Activated naive CD4-positive, alpha-beta T cell treated with anti-CD3 and anti-CD28 coated beads, Interleukin-2, amount 50 U/mL, for 72 hours (primary cell): ENCODE data around the gene TMEM11. TPM values are rescaled to one million over a fixed set of nuclear protein-coding genes. Genes with fewer than 3 reads are reported as not detected.
A peak's percentile ranks its signal among the peaks of the same experiment; 100 is the strongest.

Experiments
- ATAC-seq, 2 donors: fragments of 150-1000 bp; cut with Tn5 transposase; 2 replicates each; pipeline ENCODE4 v1.10.0; 2021; ENCODE audit warnings: mild to moderate bottlenecking in 2 of 2, moderate library complexity in 2 of 2
- DNase-seq, 2 donors: peaks; one replicate each; pipeline ENCODE4 v3.0.0; 2021 to 2022; ENCODE audit warnings: low spot score in 2 of 2
- H3K27ac Mint-ChIP-seq, 2 donors: one replicate each; pipeline ENCODE4 v1.8.0; 2022; ENCODE audit warnings: mild to moderate bottlenecking in 2 of 2, mixed read lengths in 2 of 2
- H3K36me3 Mint-ChIP-seq, 2 donors: one replicate each; pipeline ENCODE4 v1.8.0; 2022; ENCODE audit warnings: mixed read lengths in 2 of 2
- H3K9me3 Mint-ChIP-seq, 2 donors: one replicate each; pipeline ENCODE4 v1.8.0; 2022; ENCODE audit warnings: mixed read lengths in 2 of 2
- total RNA-seq, 2 donors: library from RNA; stranded (reverse); gene quantifications; one replicate each; pipeline ENCODE4 v1.2.3, GENCODE V29; 2022

Gene TMEM11
- 10 to 100 TPM; 21.9 to 23.6 TPM for total RNA-seq

GRCh38 chr17:21214015-21214776 lies at the start of gene TMEM11:
TSS of gene TMEM11 (minus strand) at chr17:21214161. CDS start at chr17:21214152, 9 bp downstream.
- H3K27ac Mint-ChIP-seq: peak within 1 kb of the TSS; percentile 90 to 97
- no peaks in the 10 kb centered on the region for H3K9me3 Mint-ChIP-seq
- H3K36me3 Mint-ChIP-seq: peaks cover 34 to 35% of the 10 kb centered on the region in 2 donors
- DNase-seq: peak; percentile 95 to 96
- peak; percentile 93 to 97 for ATAC-seq

- Mint-ChIP-seq H3K27ac (no peak overlapping the region), H3K36me3 (no peaks in the 10 kb centered on the region), H3K9me3 (no peaks in the 10 kb centered on the region)
- peak; percentile 82 to 97 for ATAC-seq
- DNase-seq: no peak
Observed at GRCh38 chr17:21263376-21263775, 49.4 kb upstream of the TMEM11 start.

GRCh38 chr17:21262259-21262993 lies 48.5 kb upstream of the TMEM11 start:
- DNase-seq (no peak), ATAC-seq (no peak)
- Mint-ChIP-seq H3K9me3 (no peaks in the 10 kb centered on the region), H3K36me3 (no peaks in the 10 kb centered on the region), H3K27ac (no peak overlapping the region)

- Mint-ChIP-seq H3K27ac (peak overlapping the region in 1 of 2 donors; percentile 72), H3K9me3 (no peaks in the 10 kb centered on the region), H3K36me3 (no peaks in the 10 kb centered on the region)
- no peak for ATAC-seq
- DNase-seq: no peak
Observed at GRCh38 chr17:21258593-21258992, 44.6 kb upstream of the TMEM11 start.

GRCh38 chr17:21253646-21254441 lies 39.9 kb upstream of the TMEM11 start:
- no peaks in the 10 kb centered on the region for H3K36me3 Mint-ChIP-seq
- peak overlapping the region in 1 of 2 donors; percentile 80 for H3K27ac Mint-ChIP-seq
- no peaks in the 10 kb centered on the region for H3K9me3 Mint-ChIP-seq
- DNase-seq: no peak
- ATAC-seq: peak; percentile 1 to 42

GRCh38 chr17:21252796-21253645 lies 39.1 kb upstream of the TMEM11 start, which contains the start of gene NATD1:
TSS of gene NATD1 (minus strand) at chr17:21253410. CDS start at chr17:21253264, 146 bp downstream.
- DNase-seq (peak; percentile 67 to 83), ATAC-seq (peak; percentile 84 to 89)
- Mint-ChIP-seq H3K27ac (peak within 1 kb of the TSS in 1 of 2 donors; percentile 80), H3K36me3 (no peaks in the 10 kb centered on the region), H3K9me3 (no peaks in the 10 kb centered on the region)

- H3K9me3 Mint-ChIP-seq: no peaks in the 10 kb centered on the region
- no peak for DNase-seq
- no peak for ATAC-seq
- H3K36me3 Mint-ChIP-seq: no peaks in the 10 kb centered on the region
- H3K27ac Mint-ChIP-seq: peak overlapping the region in 1 of 2 donors; percentile 65
Observed at GRCh38 chr17:21252289-21252795, 38.4 kb upstream of the TMEM11 start.

GRCh38 chr17:21251337-21252010 lies 37.5 kb upstream of the TMEM11 start:
- H3K27ac Mint-ChIP-seq: no peak overlapping the region
- no peaks in the 10 kb centered on the region for H3K9me3 Mint-ChIP-seq
- DNase-seq (no peak), ATAC-seq (no peak)
- H3K36me3 Mint-ChIP-seq: no peaks in the 10 kb centered on the region

GRCh38 chr17:21250854-21251253 lies 36.9 kb upstream of the TMEM11 start:
- no peak for DNase-seq
- H3K36me3 Mint-ChIP-seq: no peaks in the 10 kb centered on the region
- H3K27ac Mint-ChIP-seq: no peak overlapping the region
- no peaks in the 10 kb centered on the region for H3K9me3 Mint-ChIP-seq
- no peak for ATAC-seq

GRCh38 chr17:21249920-21250703 lies 36.2 kb upstream of the TMEM11 start:
- no peak for DNase-seq
- ATAC-seq: no peak
- H3K36me3 Mint-ChIP-seq: no peaks in the 10 kb centered on the region
- H3K27ac Mint-ChIP-seq: peak overlapping the region; percentile 16 to 22
- H3K9me3 Mint-ChIP-seq: no peaks in the 10 kb centered on the region

- no peaks in the 10 kb centered on the region for H3K9me3 Mint-ChIP-seq
- DNase-seq: no peak
- no peaks in the 10 kb centered on the region for H3K36me3 Mint-ChIP-seq
- peak overlapping the region in 1 of 2 donors; percentile 47 for H3K27ac Mint-ChIP-seq
- ATAC-seq: no peak
Observed at GRCh38 chr17:21249086-21249795, 35.3 kb upstream of the TMEM11 start.

- Mint-ChIP-seq H3K27ac (peak overlapping the region in 1 of 2 donors; percentile 47), H3K9me3 (no peaks in the 10 kb centered on the region), H3K36me3 (no peaks in the 10 kb centered on the region)
- ATAC-seq (no peak), DNase-seq (no peak)
Observed at GRCh38 chr17:21248500-21248899, 34.5 kb upstream of the TMEM11 start.

- ATAC-seq (no peak), DNase-seq (no peak)
- no peaks in the 10 kb centered on the region for H3K9me3 Mint-ChIP-seq
- peak overlapping the region; percentile 36 to 47 for H3K27ac Mint-ChIP-seq
- no peaks in the 10 kb centered on the region for H3K36me3 Mint-ChIP-seq
Observed at GRCh38 chr17:21247552-21248258, 33.7 kb upstream of the TMEM11 start.

GRCh38 chr17:21246698-21247097 lies 32.7 kb upstream of the TMEM11 start:
- ATAC-seq (no peak), DNase-seq (no peak)
- no peaks in the 10 kb centered on the region for H3K9me3 Mint-ChIP-seq

More at GRCh38 chr17:21246698-21247097, 32.7 kb upstream of the TMEM11 start:
- Mint-ChIP-seq H3K27ac (no peak overlapping the region), H3K36me3 (no peaks in the 10 kb centered on the region)
